SW480 (cell line): ENCODE data around the gene TMEM181.
"Not testable (repeated sequence)": the region's sequence is repeated elsewhere in the genome, so short reads cannot be mapped to it uniquely, and the experiment has no call there.

Experiments used
- DNase-seq: peaks from one replicate; pipeline ENCODE4 v3.0.0-alpha.2; 2016; ENCODE audit warnings: low spot score

The TMEM181 gene, protein sequence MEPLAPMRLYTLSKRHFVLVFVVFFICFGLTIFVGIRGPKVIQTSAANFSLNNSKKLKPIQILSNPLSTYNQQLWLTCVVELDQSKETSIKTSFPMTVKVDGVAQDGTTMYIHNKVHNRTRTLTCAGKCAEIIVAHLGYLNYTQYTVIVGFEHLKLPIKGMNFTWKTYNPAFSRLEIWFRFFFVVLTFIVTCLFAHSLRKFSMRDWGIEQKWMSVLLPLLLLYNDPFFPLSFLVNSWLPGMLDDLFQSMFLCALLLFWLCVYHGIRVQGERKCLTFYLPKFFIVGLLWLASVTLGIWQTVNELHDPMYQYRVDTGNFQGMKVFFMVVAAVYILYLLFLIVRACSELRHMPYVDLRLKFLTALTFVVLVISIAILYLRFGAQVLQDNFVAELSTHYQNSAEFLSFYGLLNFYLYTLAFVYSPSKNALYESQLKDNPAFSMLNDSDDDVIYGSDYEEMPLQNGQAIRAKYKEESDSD

GRCh38 chr6:158559895-158560835 lies at the start of gene TMEM181:
TMEM181 (plus strand) TSS chr6:158560091; CDS start chr6:158560225, 134 bp downstream.
- peak; percentile 69 for DNase-seq

GRCh38 chr6:158512809-158513208 lies 47.1 kb upstream of the TMEM181 start:
- DNase-seq = no peak

DNA sequence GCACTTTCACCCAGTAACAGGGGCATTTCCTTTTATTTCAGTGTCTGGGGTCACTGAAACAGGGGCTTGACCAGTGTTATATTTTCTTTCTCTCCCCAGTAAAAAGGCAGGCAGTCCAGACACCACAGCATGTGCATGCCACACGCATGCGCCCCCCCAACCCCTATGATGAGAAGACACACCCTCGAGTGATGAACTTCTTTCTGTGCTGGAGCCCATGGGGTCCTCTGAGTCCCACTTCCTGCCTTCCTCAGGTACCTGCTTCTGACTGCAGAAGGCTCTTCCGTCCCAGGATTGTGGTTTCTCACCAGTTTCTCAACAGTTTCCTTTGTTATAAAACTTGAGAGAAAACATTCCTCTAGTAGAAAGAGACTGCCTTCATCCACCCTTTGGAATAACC lies 45.7 kb upstream of the TMEM181 start:
- DNase-seq = no peak

DNA sequence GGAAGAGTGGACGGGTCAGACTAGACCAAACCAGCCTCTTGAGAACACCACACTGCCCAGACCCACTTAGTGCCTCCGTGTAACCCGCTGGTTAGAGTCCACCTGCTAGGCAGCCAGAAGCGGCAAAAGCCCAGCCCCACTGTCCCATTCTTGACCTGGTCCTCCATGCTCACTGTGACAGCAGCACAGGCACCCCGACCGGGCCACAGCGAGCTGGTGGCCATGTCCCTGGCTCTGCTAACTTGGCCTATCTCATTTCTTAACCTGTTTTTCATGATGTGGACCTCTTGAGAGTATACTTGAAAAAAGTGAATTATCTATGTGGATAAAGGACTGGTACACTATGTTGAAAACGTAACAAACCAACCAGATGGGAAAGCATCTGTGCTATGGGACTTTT lies 44.9 kb upstream of the TMEM181 start:
- no peak for DNase-seq

DNA sequence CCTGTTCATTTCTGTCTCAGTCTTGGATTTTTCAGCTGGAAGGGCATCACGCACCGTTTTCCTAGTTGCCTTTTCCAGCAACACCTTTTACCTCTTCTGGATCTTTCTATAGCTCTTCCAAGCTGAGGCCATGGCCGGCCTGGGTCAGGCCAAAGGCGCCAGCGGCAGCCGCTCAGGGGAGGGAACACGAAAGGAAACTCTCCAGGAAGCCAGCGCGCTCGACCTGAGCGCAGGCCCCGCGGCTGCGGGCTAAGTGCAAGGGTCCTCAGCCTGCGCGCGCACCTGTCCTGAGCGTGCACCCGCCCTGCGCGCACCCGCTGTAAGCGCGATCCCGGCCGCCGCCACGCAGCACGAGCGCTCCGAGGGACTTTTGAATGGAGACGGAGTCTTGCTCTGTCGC lies 43.8 kb upstream of the TMEM181 start:
- DNase-seq = no peak

GRCh38 chr6:158517038-158517437 lies 42.9 kb upstream of the TMEM181 start:
- DNase-seq = no peak

DNA sequence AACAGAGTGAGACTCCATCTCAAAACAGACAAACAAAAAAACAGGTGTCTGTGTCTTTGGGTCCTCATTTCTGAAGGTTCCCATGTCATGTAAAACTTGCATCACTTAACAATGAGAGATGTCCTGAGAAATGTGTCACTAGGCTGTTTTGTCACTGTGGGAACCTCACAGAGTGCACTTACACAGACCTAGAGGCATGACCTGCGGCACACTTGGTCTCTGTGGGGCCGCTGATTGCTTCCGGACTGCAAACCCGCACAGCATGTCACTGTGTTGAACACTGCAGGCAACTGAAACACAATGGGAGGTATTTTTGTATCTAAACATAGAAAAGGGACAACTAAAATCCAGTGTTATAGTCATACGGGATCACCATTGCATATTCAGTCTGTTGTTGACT lies 42.3 kb upstream of the TMEM181 start:
- no peak for DNase-seq

DNA sequence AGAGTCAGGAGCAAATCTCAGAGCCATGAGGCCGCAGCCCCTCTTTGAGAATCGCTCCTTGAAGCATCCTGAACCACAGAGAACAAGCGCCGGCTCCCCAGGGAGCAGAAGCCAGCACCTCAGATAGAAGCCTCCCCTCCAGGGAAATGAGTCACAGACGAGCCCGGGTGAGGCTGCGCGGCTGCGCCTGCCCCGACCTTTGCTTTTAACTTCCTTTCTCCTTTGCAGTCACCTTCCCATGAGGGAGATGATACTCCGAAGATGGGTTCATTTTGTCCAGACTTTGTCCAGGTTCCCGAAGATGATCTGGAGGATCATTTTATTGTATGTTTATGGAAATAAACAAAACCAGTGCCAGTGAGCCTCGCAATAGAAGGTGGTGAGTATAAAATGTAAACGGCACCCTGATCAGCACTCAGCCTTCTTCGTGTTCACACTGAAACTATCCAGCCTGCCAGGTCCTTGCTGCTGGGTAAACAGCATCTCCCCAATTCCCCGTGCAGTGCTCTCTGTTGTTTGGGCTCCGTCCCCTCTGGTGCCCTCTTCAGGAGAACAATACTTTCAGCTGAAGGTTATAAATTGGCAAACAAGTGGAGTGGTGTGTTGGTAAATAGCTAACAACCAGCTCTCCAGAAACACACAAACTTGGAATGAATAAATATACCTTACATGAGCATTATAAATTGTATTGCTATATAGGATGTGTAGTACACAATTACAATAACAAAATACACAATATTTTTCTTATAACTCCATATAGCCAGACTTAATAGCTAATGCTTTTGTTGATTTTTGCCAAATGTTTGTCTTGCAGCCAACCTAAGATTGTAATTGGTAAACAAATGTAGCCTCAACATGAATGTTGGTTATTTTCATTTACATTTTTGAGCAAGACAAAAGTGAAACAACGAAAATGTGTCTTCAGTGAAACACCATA lies 41.4 kb upstream of the TMEM181 start:
- peak; percentile 84 for DNase-seq

DNA sequence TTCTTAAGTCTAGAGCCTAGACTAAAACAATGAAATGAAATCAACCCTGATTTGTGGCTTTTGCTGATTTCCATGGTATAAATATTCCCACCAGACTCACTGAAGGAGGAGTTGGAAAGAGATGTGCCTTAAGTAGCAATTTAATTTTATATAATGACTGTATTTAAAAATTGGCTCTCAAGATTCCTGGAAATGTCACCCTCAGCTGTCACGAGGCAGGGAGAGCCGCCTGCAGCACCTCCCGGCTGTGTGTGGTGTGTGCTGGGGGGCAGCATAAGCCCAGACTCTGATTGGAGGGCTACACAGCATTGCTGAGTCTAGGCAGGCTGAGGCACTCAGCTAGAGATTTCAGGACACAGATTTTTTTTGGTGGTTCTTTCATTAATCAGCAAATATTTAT lies 40.6 kb upstream of the TMEM181 start:
- no peak for DNase-seq

DNA sequence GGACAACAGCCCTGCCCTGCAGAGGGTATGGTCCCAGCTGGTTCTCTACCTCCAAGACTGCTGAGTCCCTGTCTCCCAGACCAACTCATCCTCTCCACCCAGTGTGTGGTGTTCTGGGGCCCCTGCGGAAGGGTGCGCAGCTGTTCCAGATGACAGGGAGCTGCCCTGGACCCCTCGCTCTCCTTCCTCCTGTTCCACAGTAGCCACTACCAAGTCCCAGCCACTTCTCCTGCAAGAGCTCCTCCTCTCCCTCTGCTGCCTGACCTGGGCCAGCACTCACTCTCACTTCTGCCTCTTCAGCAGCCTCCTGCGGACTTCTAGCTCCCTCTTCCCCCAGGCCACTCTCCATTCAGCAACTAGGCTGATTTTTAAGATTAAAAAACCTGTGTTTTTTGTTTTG lies 40.1 kb upstream of the TMEM181 start:
- no peak for DNase-seq

GRCh38 chr6:158520975-158521374 lies 38.9 kb upstream of the TMEM181 start:
- not testable (repeated sequence) for DNase-seq

- no peak for DNase-seq
These were observed 38.1 kb upstream of the TMEM181 start for GRCh38 chr6:158521759-158522158.

DNA sequence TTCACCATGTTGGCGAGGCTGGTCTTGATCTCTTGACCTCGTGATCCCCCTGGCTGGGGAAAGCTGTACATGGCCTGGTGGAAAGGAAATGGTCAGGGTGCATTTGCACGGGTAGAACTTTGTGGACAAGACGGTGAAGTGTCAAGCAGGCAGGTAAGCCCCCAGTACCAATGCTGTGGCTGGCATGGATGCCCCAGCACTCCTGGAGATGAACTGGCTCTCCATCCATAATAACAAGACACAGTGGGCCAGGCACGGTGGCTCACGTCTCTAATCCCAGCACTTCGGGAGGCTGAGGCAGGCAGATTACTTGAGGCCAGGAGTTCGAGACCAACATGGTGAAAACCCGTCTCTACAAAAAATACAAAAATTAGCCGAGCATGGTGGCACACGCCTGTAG lies 37.3 kb upstream of the TMEM181 start:
- no peak for DNase-seq

DNA sequence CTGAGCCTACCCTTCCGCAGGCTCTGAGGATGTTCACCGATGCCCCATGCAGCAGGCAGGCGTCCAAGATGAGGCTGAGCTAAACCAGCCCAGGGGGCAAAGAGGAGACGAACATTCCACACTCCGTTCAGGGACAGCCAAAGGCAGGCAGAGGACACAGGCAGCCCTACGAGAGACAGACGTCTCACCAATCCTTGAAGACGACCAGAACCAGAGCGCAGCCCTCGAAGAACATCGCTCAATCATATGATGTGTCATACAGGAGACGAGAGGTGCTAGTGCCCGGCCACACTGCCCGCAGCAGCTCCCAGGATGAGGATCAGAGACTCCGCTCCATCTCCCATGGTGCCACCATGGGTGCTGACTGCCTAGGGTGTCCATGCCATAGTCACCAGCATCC lies 35.6 kb upstream of the TMEM181 start:
- no peak for DNase-seq

GRCh38 chr6:158527858-158528257 lies 32.0 kb upstream of the TMEM181 start:
- DNase-seq = not testable (repeated sequence)

DNA sequence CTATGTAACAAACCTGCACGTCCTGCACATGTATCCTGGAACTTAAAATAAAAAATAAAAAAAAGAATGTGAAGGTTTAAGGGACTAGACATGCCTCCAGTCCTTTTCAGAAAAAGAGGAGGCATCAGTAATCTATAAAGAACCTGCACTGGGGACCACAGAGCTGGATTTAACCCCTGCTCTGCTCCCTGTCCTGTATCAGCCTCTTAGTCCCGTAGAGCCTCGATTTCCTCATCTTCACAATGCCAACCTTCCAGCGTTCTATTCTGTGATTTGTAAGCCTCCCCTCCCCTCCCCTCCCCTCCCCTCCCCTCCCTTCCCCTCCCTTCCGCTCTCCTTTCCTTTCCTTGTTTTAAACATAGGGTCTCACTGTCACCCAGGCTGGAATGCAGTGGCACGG lies 31.1 kb upstream of the TMEM181 start:
- no peak for DNase-seq

DNA sequence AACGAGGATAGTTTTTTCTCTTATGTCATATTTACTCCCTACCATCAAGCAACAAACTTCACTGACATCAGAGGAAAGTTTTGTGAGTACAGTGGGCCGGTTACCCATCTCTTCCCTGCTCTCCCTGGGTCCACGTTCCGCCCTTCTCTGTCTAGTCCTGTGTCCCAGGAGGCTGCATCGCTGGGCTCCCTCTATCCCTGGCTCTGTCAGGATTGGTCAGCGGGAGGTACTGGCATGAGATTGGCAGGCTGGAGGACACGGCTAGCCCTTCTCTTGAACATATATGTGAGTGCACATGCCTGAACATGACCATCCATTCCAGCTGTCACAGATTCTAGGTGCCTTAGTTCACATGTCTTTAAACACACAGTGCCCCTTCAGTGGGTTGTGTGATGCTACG lies 30.3 kb upstream of the TMEM181 start:
- no peak for DNase-seq

DNA sequence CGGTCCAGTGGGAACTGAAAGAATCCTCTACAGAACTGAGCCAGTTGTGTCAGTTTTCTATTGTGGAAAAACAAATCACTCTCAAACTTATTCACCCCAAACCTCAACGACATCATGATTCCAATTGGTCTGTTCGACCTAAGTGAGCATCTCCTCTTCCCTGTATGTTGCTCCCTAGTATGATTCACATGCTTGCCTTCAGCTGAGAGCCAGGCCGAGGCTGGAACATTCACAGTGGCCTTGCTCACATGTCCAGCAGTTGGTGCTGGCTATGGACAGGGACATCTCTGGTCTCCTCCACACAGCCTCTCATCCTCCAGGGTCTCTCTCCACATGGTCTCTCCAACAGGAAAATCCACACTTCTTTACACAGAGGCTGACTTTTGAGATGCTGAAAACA lies 28.3 kb upstream of the TMEM181 start:
- no peak for DNase-seq

GRCh38 chr6:158531970-158532369 lies 27.9 kb upstream of the TMEM181 start:
- peak; percentile 27 for DNase-seq

DNA sequence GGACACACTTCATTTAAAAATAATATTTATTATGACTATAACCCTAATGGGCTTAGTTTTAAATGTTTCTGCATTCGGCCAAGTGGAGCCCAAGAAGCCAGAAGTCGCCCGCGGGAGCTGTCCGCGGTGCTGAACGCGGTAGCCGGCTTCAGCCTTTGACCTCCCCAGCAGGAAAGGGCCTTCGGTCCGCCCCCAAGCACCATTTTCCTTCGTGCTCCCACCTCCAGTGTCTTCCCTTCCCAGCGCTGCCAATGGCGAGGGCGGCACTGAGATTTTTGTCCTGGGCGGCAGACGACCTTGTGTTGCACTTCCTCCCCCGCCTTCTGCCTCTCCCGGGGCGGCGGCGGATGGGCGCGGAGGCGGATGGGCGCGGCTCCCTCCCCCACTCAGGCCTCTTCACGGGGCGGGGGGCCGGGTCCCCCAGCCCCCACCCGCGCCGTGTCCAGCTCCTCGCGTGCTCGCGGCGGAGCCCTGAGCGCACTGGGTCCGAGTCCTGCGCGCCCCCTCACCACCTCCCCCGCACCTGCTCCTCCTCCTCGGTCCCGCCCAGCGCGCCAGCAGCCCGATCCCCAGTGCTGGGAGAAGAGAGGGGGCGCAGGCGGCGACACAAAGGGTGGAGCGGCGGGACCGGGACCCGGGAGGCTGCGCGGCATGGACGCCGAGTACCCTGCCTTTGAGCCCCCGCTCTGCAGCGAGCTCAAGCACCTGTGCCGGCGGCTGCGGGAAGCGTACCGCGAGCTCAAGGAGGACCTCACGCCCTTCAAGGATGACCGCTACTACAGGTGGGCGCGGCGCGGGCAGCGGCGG lies 23.6 kb upstream of the TMEM181 start:
- peak; percentile 74 for DNase-seq
